HEK293 (cell line): ENCODE measurements around the gene APBB2.

ENCODE experiments used
- CTCF ChIA-PET: fragments of 350-600 bp; formaldehyde crosslinking; extraction: SDS; loops from one replicate; lab custom pipeline; 2021; ENCODE audit warnings: antibody characterized with exemption; lab: Yijun Ruan, JAX
- POLR2A ChIA-PET: fragments of 300-600 bp; formaldehyde crosslinking; extraction: SDS; loops from one replicate; lab custom pipeline; 2020; ENCODE audit warnings: antibody characterized with exemption, inconsistent platforms; lab: Yijun Ruan, JAX
- H3K27ac ChIP-seq: fragments of 200-500 bp; sonication (Bioruptor generic); 2 replicates; pipeline ENCODE4 v1.5.1; 2014; ENCODE audit warnings: low read depth, low read length, control low read depth, inconsistent platforms; ENCODE audit errors: extremely low read depth
- H3K36me3 ChIP-seq, 2 experiments: fragments of 200-500 bp in 1 of 2; sonication (Bioruptor generic) in 1 of 2; 1 replicate in 1 of 2; 2 replicates in 1 of 2; pipeline ENCODE4 v1.5.1; 2014 to 2017; ENCODE audit warnings: inconsistent platforms in 2 of 2, low read length in 2 of 2; ENCODE audit not compliant: control insufficient read depth in 2 of 2, insufficient read depth in 1 of 2
- H3K4me1 ChIP-seq: fragments of 200-500 bp; sonication (Bioruptor generic); 2 replicates; pipeline ENCODE4 v1.5.1; 2014; ENCODE audit warnings: mild to moderate bottlenecking, low read length, inconsistent platforms; ENCODE audit not compliant: control insufficient read depth, insufficient read depth
- H3K4me3 ChIP-seq: 2 replicates; pipeline ENCODE4 v1.5.1; 2011; ENCODE audit warnings: low read depth, mild to moderate bottlenecking, control low read depth, low read length, moderate library complexity
- H3K9me3 ChIP-seq: fragments of 200-500 bp; sonication (Bioruptor generic); 2 replicates; pipeline ENCODE4 v1.5.1; 2014; ENCODE audit warnings: low read depth, low read length, inconsistent platforms; ENCODE audit not compliant: control insufficient read depth, insufficient read depth
- ELK4 ChIP-seq: IDR thresholded peaks from 2 replicates; pipeline ENCODE4 v1.6.1; 2011; ENCODE audit warnings: mild to moderate bottlenecking, low read depth, low read length, borderline replicate concordance
- GLI2 ChIP-seq: fragments of 450-650 bp; formaldehyde crosslinking; IDR thresholded peaks from 2 replicates; pipeline ENCODE4; 2017; ENCODE audit warnings: missing biosample characterization, missing genetic modification characterization, low read depth, borderline replicate concordance
- INSM2 ChIP-seq: fragments of 450-650 bp; formaldehyde crosslinking; IDR thresholded peaks from 2 replicates; pipeline ENCODE4 v1.5.1; 2016; ENCODE audit warnings: missing biosample characterization, missing genetic modification characterization
- KLF8 ChIP-seq: fragments of 450-650 bp; formaldehyde crosslinking; IDR thresholded peaks from 2 replicates; pipeline ENCODE4 v1.5.1; 2016; ENCODE audit warnings: missing biosample characterization, missing genetic modification characterization
- KLF9 ChIP-seq: fragments of 450-650 bp; formaldehyde crosslinking; IDR thresholded peaks from 2 replicates; pipeline ENCODE4 v1.5.1; 2016; ENCODE audit warnings: missing biosample characterization, missing genetic modification characterization, low read depth
- PRDM1 ChIP-seq: fragments of 450-650 bp; formaldehyde crosslinking; IDR thresholded peaks from 2 replicates; pipeline ENCODE4; 2016; ENCODE audit warnings: missing biosample characterization, missing genetic modification characterization
- ZBTB21 ChIP-seq: fragments of 450-650 bp; formaldehyde crosslinking; IDR thresholded peaks from 2 replicates; pipeline ENCODE4 v1.5.1; 2017; ENCODE audit warnings: missing biosample characterization, missing genetic modification characterization
- ZEB2 ChIP-seq: fragments of 450-650 bp; formaldehyde crosslinking; IDR thresholded peaks from 2 replicates; pipeline ENCODE4 v1.5.1; 2016; ENCODE audit warnings: missing biosample characterization, missing genetic modification characterization
- ZNF10 ChIP-seq: fragments of 450-650 bp; formaldehyde crosslinking; IDR thresholded peaks from 2 replicates; pipeline ENCODE4 v1.5.1; 2017; ENCODE audit warnings: missing biosample characterization, missing genetic modification characterization
- ZNF274 ChIP-seq, 2 experiments: fragments of 200-500 bp in 1 of 2; fragments of 450-650 bp in 1 of 2; sonication (Bioruptor generic) in 1 of 2; formaldehyde crosslinking in 1 of 2; IDR thresholded peaks; 2 replicates each; pipeline versions ENCODE4 v1.5.1 to v1.6.1; 2014 to 2016; ENCODE audit warnings: borderline replicate concordance in 1 of 2, inconsistent platforms in 1 of 2, low read length in 1 of 2, missing biosample characterization in 1 of 2, missing genetic modification characterization in 1 of 2
- ZNF350 ChIP-seq: fragments of 450-650 bp; formaldehyde crosslinking; IDR thresholded peaks from 2 replicates; pipeline ENCODE4 v1.5.0; 2017; ENCODE audit warnings: missing biosample characterization, mild to moderate bottlenecking, missing genetic modification characterization
- ZNF37A ChIP-seq: fragments of 450-650 bp; IDR thresholded peaks from 2 replicates; pipeline ENCODE4 v1.5.1; 2018; ENCODE audit warnings: missing biosample characterization, missing genetic modification characterization
- ZNF398 ChIP-seq: fragments of 450-650 bp; formaldehyde crosslinking; IDR thresholded peaks from 2 replicates; pipeline ENCODE4 v1.5.1; 2017; ENCODE audit warnings: missing biosample characterization, missing genetic modification characterization
- ZNF501 ChIP-seq: fragments of 450-650 bp; formaldehyde crosslinking; IDR thresholded peaks from 2 replicates; pipeline ENCODE4 v1.5.1; 2016; ENCODE audit warnings: missing biosample characterization, missing genetic modification characterization
- ZNF596 ChIP-seq: fragments of 450-650 bp; IDR thresholded peaks from 2 replicates; pipeline ENCODE4 v1.5.0; 2018; ENCODE audit warnings: missing biosample characterization, mild to moderate bottlenecking, missing genetic modification characterization, moderate library complexity
- ZNF660 ChIP-seq: fragments of 450-650 bp; IDR thresholded peaks from 2 replicates; pipeline ENCODE4 v1.5.1; 2018; ENCODE audit warnings: missing biosample characterization, mild to moderate bottlenecking, missing genetic modification characterization
- ZNF701 ChIP-seq: fragments of 450-650 bp; formaldehyde crosslinking; IDR thresholded peaks from 2 replicates; pipeline ENCODE4 v1.5.1; 2016; ENCODE audit warnings: missing biosample characterization, missing genetic modification characterization
- ZNF791 ChIP-seq: fragments of 450-650 bp; formaldehyde crosslinking; IDR thresholded peaks from 2 replicates; pipeline ENCODE4 v1.5.1; 2016; ENCODE audit warnings: missing biosample characterization, missing genetic modification characterization
- ZSCAN30 ChIP-seq: fragments of 450-650 bp; IDR thresholded peaks from 2 replicates; pipeline ENCODE4 v1.5.1; 2018; ENCODE audit warnings: missing biosample characterization, mild to moderate bottlenecking, missing genetic modification characterization, moderate library complexity

Gene APBB2

GRCh38 chr4:41160856-41161255, 53.5 kb downstream of the APBB2 start (continued):
- TF ChIP-seq ZNF660 (no peak), ZNF398 (tag by site-specific recombination) (no peak), ZNF501 (tag by site-specific recombination) (no peak)
- TF ChIP-seq, all 188 proteins: peak for 0

GRCh38 chr4:41160012-41160789, 54.1 kb downstream of the APBB2 start:
- no peak overlapping the region for H3K4me3 ChIP-seq
- POLR2A ChIA-PET = interaction anchor here (0.6 to 1.3 kb wide), 3 partner anchors 44 to 54 kb away, joined by 3 to 7 read pairs (median 5); partner anchors contain the start of gene APBB2
- H3K9me3 ChIP-seq = no peaks in the 10 kb centered on the region
- no peaks in the 10 kb centered on the region for H3K36me3 ChIP-seq
- TF ChIP-seq ZNF701 (tag by site-specific recombination) (no peak), INSM2 (tag by site-specific recombination) (no peak), ELK4 (no peak), ZEB2 (tag by site-specific recombination) (no peak), ZNF791 (tag by site-specific recombination) (no peak), ZNF37A (tag by site-specific recombination) (no peak), ZNF10 (tag by site-specific recombination) (no peak), KLF9 (no peak), KLF8 (tag by site-specific recombination) (no peak), ZNF274 (IDR thresholded peaks at IDR 0.05; ENCODE audit: low read length) (no peak), ZNF274 (tag by site-specific recombination; IDR thresholded peaks at IDR 0.05; ENCODE audit: borderline replicate concordance) (no peak), PRDM1 (tag by site-specific recombination) (no peak), ZSCAN30 (tag by site-specific recombination) (no peak), GLI2 (tag by site-specific recombination) (no peak), ZNF350 (no peak)
- H3K27ac ChIP-seq = no peak overlapping the region
- H3K4me1 ChIP-seq = peaks cover under 1% of the 10 kb centered on the region; the same call in 1 of the 2 replicates
- CTCF ChIA-PET = interaction anchor here (0.5 kb wide), 1 partner anchor 34 kb away, joined by 3 read pairs; no protein-coding TSS in a partner anchor

- POLR2A ChIA-PET = no interaction called here
- Histone ChIP-seq H3K9me3 (no peaks in the 10 kb centered on the region), H3K27ac (no peak overlapping the region), H3K4me3 (no peak overlapping the region), H3K4me1 (peaks cover 3% of the 10 kb centered on the region; the same call in 1 of the 2 replicates), H3K36me3 (no peaks in the 10 kb centered on the region)
- CTCF ChIA-PET = no interaction called here
- TF ChIP-seq ZNF596 (tag by site-specific recombination) (no peak), ZBTB21 (tag by site-specific recombination) (no peak)
Observed at GRCh38 chr4:41158756-41159155, 55.6 kb downstream of the APBB2 start.
